HG03097 (cell line): Measurements from ENCODE around the gene TENM4.

Source experiments
- ATAC-seq: cut with Tn5 transposase; IDR thresholded peaks from one replicate; pipeline ENCODE4 v1.9.1; 2021; ENCODE audit not compliant: unreplicated experiment, low FRiP score

TENM4 gene

DNA sequence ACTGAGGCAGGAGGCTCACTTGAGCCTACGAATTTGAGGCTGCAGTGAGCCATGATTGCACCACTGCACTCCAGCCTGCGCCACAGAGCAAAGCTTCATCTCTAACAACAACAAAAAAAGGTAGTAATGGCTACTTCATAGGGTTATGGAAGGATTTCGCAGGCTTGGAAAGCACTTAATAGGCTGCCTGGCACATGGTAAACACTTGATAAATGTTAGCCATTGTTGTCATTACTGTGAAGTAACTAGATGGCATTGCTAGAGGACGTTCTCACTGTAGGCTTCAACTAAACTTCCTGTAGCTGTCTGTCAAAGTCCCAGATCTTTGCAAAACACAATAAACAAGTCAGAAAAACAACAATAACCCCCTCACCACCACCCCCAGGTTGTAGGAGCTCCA is 508.9 kb downstream of the TENM4 start:
- ATAC-seq = no peak

GRCh38 chr11:78930810-78931523 is 509.9 kb downstream of the TENM4 start:
- ATAC-seq = no peak

DNA sequence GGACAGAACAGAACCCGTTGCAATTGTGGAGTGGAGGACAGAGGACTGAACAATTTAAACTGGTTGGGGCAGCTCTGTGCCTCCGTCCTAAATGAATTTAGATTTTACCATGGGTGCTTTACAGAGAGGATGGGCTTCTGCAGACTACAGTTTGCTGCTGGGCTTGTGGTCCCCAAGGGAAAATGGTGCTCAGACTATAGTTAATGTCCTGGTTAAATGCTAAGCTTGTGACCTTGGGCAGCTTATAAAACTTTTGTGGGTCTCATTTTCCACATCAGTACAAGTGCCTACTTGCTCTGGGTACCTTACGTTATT is 511.0 kb downstream of the TENM4 start:
- no peak for ATAC-seq

GRCh38 chr11:78929207-78929905 is 511.5 kb downstream of the TENM4 start:
- ATAC-seq = no peak

GRCh38 chr11:78927511-78927910 is 513.3 kb downstream of the TENM4 start:
- ATAC-seq = no peak

DNA sequence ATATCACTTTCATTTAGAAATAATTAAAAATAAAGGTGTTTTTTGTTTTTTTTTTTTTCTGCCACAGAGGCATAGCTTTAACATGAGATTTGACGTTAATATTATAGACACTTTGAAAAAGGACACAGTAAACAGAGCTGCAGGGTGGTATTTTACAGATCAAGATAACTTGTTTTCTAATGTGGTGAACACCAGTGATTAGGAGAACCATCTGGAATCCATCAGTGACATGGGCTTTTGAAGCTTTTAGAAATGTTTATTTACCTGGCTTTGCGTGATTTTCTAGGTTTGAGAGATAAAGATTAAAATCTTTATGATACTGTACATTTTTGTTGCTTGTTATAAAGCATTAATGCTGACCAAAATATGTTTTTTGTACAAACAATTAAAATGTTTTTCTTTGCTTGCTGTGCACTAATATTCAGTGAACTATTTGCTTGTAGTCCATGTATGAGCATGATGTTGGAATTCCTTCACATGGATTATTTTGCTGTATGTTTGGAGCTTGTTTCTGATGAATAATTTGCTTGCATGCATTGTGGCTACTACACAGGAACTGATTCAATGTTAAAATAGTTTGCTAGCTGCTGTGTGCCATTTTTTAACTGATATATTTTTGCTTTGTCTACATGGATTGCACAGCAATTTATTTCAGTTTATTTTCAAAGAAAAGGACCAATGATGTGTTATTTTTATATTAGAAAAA is 514.0 kb downstream of the TENM4 start:
- ATAC-seq = no peak

DNA sequence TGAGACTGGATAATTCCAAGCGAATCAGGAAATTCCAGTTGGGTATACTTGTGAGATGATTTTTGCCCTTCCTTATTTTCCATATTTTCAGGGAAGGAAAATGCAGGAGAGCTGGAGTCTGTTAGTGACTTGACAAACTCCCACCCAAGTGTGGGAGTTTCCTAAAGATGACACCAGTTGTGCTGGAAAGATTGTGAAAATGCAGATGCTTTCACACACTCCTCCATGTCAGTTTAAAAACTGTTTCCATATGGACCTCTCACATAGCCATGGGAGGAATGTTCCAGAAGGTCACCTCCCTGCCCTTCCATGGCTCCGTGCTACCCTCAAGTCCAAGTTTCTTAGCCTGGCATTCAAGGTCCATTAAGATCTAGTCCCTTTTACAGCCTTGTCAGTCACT is 515.4 kb downstream of the TENM4 start:
- no peak for ATAC-seq

DNA sequence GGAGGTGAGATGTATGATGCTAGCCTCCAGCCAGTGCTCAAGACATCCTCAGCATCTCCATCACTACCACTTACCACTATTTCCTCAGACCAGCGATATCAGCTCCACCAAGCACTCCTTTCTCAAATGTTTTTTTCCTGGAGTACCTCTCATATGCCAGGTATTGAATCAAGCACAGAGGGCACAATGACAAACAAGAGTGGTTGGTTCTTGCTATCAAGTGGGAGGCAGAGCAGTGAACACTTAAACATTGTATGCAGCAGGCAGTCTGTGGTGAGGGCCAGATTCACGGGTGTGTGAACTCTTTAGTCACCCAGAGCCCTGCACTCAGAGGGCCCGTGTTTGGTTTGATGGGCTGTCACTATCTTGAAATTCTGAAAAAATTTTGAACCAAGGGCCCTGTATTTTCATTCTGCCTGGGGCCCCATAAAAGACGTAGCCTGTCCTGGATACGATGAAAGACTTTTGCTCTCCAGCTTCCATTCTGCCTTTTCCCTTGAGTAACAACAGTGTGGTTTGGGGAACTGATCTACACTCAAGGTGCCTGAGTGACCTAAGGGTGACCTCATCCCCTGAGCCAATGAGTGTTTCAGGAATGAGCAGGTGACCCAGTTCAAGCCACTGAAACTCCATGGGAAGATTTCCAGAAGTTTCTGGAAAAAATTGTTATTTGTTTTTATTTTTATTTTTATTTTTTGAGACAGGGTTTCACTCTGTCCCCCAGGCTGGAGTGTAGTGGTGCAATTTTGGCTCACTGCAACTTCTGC is 517.8 kb downstream of the TENM4 start:
- no peak for ATAC-seq

GRCh38 chr11:78921509-78921908 is 519.3 kb downstream of the TENM4 start:
- ATAC-seq = no peak

GRCh38 chr11:78920329-78920728 is 520.5 kb downstream of the TENM4 start:
- no peak for ATAC-seq

- ATAC-seq = no peak
Observed at GRCh38 chr11:78916759-78917158, 524.1 kb downstream of the TENM4 start.

DNA sequence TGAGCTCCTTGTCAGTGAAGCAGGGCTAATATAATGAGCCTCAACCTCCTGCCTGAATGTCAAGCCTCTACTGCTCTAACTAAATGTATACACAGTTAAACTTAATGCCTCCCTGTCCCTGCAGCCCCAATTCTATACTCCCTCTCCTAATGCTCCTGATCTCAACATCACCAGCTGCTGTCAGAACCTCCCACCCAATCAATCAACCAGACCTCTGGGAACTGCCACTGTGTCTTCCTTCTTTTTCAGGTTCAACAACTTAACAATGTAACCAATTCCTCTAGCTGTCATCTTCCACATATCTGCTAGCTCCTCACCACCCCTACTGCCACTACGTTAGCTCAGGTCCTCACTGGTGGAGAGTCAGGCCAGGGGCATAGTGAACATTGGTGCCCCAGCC is 526.3 kb downstream of the TENM4 start:
- no peak for ATAC-seq

DNA sequence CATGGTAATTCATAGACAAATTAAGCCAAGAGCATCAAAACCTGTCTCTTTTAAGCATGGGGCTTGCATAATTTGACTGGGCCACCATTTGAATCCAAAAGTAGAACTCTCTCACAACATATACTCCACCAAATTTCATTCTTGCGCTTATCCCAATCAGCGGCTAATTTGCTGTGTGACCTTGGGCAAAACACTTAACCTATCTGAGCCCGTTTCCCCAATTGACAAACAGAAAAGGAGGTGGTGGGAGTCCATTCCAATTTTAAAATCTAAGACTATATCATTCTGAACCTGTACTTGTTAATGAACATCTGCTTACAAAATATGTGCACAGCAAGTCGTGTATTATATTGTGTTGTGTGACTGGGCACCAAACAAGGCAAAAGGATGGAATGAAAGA is 528.1 kb downstream of the TENM4 start:
- ATAC-seq = no peak

DNA sequence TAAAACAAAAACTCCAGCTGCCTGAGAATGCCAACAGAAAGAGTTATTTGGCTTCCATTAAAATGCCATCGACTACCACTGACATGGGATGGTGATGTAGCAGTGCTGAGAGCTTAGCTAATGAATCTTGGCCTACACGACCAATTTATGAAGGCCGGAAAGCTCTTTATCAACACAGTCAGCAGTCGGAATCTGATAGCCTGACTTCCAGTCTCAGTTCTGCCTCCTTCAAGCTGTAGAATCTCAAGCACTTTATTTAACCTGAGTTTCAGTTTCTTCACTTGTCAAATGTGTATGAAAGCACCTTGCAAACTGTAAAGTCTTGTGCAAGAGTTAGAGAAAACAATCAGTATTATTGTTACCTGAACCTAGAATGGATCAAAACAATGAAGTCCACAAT is 530.5 kb downstream of the TENM4 start:
- no peak for ATAC-seq

GRCh38 chr11:78909386-78909785 is 531.4 kb downstream of the TENM4 start:
- ATAC-seq = no peak

DNA sequence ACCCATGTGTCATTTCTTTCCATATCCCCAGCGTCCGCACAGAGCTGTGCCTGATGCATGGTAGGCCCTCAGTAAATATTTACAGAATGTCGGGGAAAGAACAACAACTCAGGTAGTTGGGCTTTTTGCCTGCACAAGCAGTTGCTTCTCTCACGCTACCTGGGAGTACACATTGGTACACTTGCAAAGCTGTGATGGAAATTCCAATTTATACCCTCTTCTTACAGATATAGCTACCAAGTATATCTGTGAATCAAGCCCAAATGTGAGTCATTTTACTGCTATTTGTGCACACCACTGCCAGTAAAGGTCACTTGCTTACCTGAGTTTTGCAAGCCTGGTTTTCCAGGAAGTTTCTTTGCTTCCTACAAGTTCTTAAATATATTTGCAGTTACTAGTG is 533.2 kb downstream of the TENM4 start:
- no peak for ATAC-seq

- no peak for ATAC-seq
Observed at GRCh38 chr11:78906566-78906965, 534.3 kb downstream of the TENM4 start.

- no peak for ATAC-seq
Observed at GRCh38 chr11:78905756-78906155, 535.1 kb downstream of the TENM4 start.

DNA sequence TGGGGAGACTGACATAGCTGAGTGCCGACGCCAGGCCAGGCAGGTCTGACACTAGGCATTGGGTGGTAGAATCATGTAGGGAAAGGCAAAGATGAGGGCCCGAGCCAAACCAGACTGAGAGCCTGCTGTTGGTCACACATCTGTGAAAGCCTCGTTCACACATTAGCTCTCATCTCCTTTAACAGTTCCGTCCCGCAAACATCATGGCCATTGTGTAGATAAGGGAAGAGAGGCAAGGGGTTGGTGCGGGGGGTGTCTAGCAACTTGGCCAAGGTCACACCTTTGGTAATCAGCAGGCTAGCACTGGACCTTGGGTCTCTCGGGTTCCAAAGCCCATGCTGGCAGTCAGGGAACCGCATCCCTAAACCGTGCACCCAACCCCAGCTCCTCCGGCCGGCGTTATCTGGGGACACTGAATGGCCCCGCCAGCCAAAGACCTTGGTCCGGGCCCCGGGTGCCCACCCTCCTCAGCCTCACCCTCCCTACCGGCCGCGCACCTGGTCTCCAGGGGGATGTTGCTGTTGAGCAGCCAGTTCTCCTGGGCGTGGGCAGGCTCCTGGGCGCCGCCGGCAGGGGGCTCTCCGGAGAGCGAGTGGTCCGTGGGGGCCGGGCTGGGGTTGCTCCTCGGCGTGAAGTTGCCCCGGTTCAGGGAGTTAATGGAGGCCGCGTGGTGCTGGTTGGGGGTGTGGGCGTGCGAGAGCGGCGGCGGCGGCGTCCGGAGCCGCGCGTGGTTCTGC is 537.9 kb downstream of the TENM4 start:
- no peak for ATAC-seq

DNA sequence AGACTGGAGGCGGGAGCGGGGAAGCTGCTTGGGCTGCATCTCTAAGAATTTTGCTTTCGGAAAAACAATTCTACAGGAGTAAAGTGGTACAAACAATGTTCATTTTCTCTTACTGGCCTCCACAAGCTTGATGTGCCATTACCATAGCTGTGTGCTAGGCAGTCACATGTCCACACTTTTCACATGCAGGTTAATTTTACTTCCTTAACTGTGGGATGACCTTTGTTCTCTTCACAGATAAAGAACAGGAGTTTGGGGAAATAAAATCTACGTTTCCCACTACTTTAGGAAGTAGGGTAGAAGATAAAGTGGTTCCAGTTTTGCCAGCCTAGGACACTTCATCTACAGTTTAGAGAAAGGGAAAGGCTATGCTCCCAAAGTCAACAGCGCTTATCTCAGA is 539.0 kb downstream of the TENM4 start:
- ATAC-seq = no peak
